Hepatocyte (in vitro differentiated cells): ENCODE data around the gene GRIK4.

ENCODE experiments used
- EZH2 ChIP-seq: fragments of 200-600 bp; sonication (generic); IDR thresholded peaks from 2 replicates; pipeline ENCODE4 v1.6.1; 2016; ENCODE audit warnings: antibody characterized with exemption, mild to moderate bottlenecking, borderline replicate concordance
- EZH2phosphoT487 ChIP-seq: fragments of 200-600 bp; sonication (generic); IDR thresholded peaks from one replicate; pipeline ENCODE4 v1.6.1; 2018; ENCODE audit warnings: antibody characterized with exemption, mild to moderate bottlenecking, low read depth, moderate library complexity; ENCODE audit not compliant: unreplicated experiment, severe bottlenecking
- TF ChIP-seq, protein P1 (sequence below): fragments of 200-600 bp; sonication (generic); IDR thresholded peaks from 2 replicates; pipeline ENCODE4 v1.5.1; 2016; ENCODE audit warnings: antibody characterized with exemption, mild to moderate bottlenecking; ENCODE audit not compliant: poor library complexity

DNA sequence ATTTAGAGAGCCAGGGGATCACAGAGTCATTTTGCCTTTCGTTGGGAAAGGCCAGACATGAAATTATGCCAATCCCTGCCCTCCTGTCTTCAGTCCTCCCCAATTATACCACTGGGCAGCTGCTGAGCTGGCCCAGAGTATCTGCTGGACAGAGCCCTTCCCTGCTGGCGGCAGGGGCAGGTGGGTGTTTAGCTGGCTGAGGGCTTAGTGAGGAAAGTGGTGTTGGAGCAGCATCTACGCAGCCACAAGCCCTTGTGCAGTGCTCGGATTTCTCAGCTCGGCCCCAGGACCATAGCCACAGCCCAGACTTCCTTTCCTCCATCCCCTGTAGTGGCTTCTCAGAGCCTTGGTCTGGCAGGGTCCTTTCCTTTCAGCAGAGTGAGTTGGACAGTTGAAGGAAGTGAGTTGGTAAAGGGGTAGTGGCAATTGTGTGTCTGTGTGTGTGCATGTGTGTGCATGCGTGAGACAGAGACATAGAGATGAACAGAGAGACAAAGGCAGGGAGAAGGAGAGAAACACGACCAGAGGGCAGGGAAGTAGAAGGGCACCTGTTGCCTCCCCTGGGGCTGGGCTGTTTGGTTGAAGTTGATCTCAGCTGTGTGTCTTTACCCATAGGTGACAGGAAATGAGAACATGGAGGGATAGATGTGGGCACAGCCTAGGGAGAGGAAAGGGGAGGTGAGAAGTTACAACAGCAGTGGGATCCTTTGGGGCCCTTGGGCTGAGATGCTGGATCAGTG, 66.2 kb downstream of the GRIK4 start:
- TF ChIP-seq, protein P1, sequence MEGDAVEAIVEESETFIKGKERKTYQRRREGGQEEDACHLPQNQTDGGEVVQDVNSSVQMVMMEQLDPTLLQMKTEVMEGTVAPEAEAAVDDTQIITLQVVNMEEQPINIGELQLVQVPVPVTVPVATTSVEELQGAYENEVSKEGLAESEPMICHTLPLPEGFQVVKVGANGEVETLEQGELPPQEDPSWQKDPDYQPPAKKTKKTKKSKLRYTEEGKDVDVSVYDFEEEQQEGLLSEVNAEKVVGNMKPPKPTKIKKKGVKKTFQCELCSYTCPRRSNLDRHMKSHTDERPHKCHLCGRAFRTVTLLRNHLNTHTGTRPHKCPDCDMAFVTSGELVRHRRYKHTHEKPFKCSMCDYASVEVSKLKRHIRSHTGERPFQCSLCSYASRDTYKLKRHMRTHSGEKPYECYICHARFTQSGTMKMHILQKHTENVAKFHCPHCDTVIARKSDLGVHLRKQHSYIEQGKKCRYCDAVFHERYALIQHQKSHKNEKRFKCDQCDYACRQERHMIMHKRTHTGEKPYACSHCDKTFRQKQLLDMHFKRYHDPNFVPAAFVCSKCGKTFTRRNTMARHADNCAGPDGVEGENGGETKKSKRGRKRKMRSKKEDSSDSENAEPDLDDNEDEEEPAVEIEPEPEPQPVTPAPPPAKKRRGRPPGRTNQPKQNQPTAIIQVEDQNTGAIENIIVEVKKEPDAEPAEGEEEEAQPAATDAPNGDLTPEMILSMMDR = no peak
- TF ChIP-seq EZH2phosphoT487 (no peak), EZH2 (no peak)
